IgD-negative memory B cell (primary cell): Measurements from ENCODE around the gene NFATC2IP. TPM values are rescaled to one million over a fixed set of nuclear protein-coding genes. Genes with fewer than 3 reads are reported as not detected.
"Not testable (repeated sequence)": the region's sequence is repeated elsewhere in the genome, so short reads cannot be mapped to it uniquely, and the experiment has no call there.

Experiments used
- H3K27ac Mint-ChIP-seq, 3 donors: one replicate each; pipeline ENCODE4 v1.8.0; 2020 to 2022; ENCODE audit warnings: mild to moderate bottlenecking in 3 of 3, mixed read lengths in 3 of 3, moderate library complexity in 1 of 3
- H3K27me3 Mint-ChIP-seq: one replicate; pipeline ENCODE4 v1.8.0; 2021; ENCODE audit warnings: mixed read lengths
- H3K36me3 Mint-ChIP-seq: one replicate; pipeline ENCODE4 v1.8.0; 2020; ENCODE audit warnings: mild to moderate bottlenecking, mixed read lengths
- H3K4me1 Mint-ChIP-seq, 3 donors: one replicate each; pipeline ENCODE4 v1.8.0; 2020 to 2022; ENCODE audit warnings: mixed read lengths in 3 of 3, mild to moderate bottlenecking in 1 of 3
- H3K4me3 Mint-ChIP-seq, 4 donors: one replicate each; pipeline ENCODE4 v1.8.0; 2020 to 2022; ENCODE audit warnings: mild to moderate bottlenecking in 4 of 4, mixed read lengths in 4 of 4, moderate library complexity in 3 of 4
- H3K9me3 Mint-ChIP-seq, 3 donors: one replicate each; pipeline ENCODE4 v1.8.0; 2020 to 2021; ENCODE audit warnings: mixed read lengths in 3 of 3, mild to moderate bottlenecking in 1 of 3
- polyA plus RNA-seq: library from polyadenylated mRNA; unstranded; fragments of 300-500 nt; fragmentation: Illumina TruSeq; gene quantifications from one replicate; pipeline ENCODE4 v1.2.3, GENCODE V29; 2021

The NFATC2IP gene
- polyA plus RNA-seq, 1 donor from 2014 or later = 29.6 TPM

- H3K9me3 Mint-ChIP-seq = no peaks in the 10 kb centered on the region
- peak within 1 kb of the TSS; percentile 93 to 99 (median 96) for H3K4me3 Mint-ChIP-seq
- peak within 1 kb of the TSS; percentile 94 to 98 (median 97) for H3K27ac Mint-ChIP-seq
- H3K27me3 Mint-ChIP-seq = no peaks in the 10 kb centered on the region
- H3K4me1 Mint-ChIP-seq = peaks cover 10 to 25% (median 19%) of the 10 kb centered on the region in 3 donors
- peaks cover 1% of the 10 kb centered on the region for H3K36me3 Mint-ChIP-seq
Measured at GRCh38 chr16:28974437-28975157, 23.9 kb downstream of the NFATC2IP start, which contains the start of gene SPNS1. Gene SPNS1, plus strand, starts transcription at chr16:28974778. Its CDS starts 374 bp downstream, at chr16:28975152.

DNA sequence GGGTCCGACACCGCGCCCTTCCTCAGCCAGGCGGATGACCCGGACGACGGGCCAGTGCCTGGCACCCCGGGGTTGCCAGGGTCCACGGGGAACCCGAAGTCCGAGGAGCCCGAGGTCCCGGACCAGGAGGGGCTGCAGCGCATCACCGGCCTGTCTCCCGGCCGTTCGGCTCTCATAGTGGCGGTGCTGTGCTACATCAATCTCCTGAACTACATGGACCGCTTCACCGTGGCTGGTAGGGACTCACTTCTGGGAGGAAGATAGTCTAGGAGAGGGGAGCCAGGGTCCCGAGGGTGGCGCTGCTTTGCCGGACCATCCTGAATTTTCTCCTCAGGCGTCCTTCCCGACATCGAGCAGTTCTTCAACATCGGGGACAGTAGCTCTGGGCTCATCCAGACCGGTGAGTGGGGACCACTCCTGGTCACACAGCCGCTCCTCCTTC lies 24.4 kb downstream of the NFATC2IP start:
- peak overlapping the region; percentile 93 to 99 (median 96) for H3K4me3 Mint-ChIP-seq
- peaks cover 10 to 25% (median 19%) of the 10 kb centered on the region in 3 donors for H3K4me1 Mint-ChIP-seq
- no peaks in the 10 kb centered on the region for H3K27me3 Mint-ChIP-seq
- peaks cover 1% of the 10 kb centered on the region for H3K36me3 Mint-ChIP-seq
- H3K27ac Mint-ChIP-seq = peak overlapping the region; percentile 94 to 98 (median 97)
- no peaks in the 10 kb centered on the region for H3K9me3 Mint-ChIP-seq

- Mint-ChIP-seq H3K27me3 (no peaks in the 10 kb centered on the region), H3K4me3 (peak overlapping the region in 2 of 4 donors; percentile 57 to 75), H3K27ac (peak overlapping the region in 2 of 3 donors; percentile 62 to 81), H3K4me1 (peaks cover 11 to 25% (median 19%) of the 10 kb centered on the region in 3 donors), H3K36me3 (peaks cover 8% of the 10 kb centered on the region), H3K9me3 (no peaks in the 10 kb centered on the region)
Measured at GRCh38 chr16:28977703-28978662, 27.2 kb downstream of the NFATC2IP start.

DNA sequence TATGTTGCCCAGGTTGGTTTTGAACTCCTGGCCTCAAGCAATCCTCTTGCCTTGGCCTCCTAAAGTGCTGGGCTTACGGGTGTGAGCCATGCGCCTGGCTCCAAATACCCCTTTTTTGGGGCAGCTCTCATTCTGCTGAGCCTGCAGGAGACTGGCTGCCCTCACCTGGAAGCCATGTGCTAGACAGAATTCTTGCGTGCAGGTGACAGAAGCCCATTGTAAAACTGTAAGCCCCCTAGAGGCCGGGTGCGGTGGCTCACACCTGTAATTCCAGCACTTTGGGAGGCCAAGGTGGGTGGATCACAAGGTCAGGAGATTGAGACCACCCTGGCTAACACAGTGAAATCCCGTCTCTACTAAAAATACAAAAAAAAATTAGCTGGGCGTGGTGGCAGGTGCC lies 29.6 kb downstream of the NFATC2IP start:
- H3K36me3 Mint-ChIP-seq = peaks cover 20% of the 10 kb centered on the region
- H3K4me3 Mint-ChIP-seq, H3K27me3 Mint-ChIP-seq, H3K9me3 Mint-ChIP-seq: not testable (repeated sequence)
- H3K27ac Mint-ChIP-seq = peak overlapping the region in 1 of 3 donors; percentile 58
- peaks cover 12 to 22% (median 16%) of the 10 kb centered on the region in 3 donors for H3K4me1 Mint-ChIP-seq

DNA sequence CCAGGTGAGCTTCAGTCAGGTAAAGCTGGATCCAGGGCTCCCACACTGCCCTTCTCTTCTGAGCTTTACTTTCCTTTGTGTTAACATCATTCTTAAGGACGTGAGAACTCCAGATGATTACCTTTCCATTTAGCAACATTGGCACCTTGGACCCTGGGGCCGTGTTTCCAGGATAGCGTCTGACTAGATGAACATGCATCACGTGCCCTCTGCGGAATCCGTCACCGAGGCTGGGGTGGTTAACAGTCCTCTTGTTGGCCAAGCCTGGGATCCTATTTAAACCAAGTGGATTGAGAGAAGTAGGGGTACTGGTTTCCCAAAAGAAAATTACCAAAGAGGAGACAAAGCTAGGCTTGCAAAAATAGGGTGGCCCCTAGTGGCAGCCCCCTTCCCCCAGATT lies 30.2 kb downstream of the NFATC2IP start:
- peak overlapping the region in 1 of 4 donors; percentile 28 for H3K4me3 Mint-ChIP-seq
- peak overlapping the region in 1 of 3 donors; percentile 58 for H3K27ac Mint-ChIP-seq
- no peaks in the 10 kb centered on the region for H3K27me3 Mint-ChIP-seq
- H3K4me1 Mint-ChIP-seq = peaks cover 10 to 16% (median 12%) of the 10 kb centered on the region in 3 donors
- H3K9me3 Mint-ChIP-seq = no peaks in the 10 kb centered on the region
- H3K36me3 Mint-ChIP-seq = peaks cover 19% of the 10 kb centered on the region

GRCh38 chr16:28981517-28981916 lies 30.8 kb downstream of the NFATC2IP start:
- no peak overlapping the region for H3K4me3 Mint-ChIP-seq
- H3K9me3 Mint-ChIP-seq = no peaks in the 10 kb centered on the region
- H3K36me3 Mint-ChIP-seq = peaks cover 19% of the 10 kb centered on the region
- H3K27ac Mint-ChIP-seq = no peak overlapping the region
- no peaks in the 10 kb centered on the region for H3K27me3 Mint-ChIP-seq
- peaks cover 7 to 13% (median 9%) of the 10 kb centered on the region in 3 donors for H3K4me1 Mint-ChIP-seq

GRCh38 chr16:28982418-28982817 lies 31.7 kb downstream of the NFATC2IP start:
- H3K27me3 Mint-ChIP-seq = no peaks in the 10 kb centered on the region
- H3K36me3 Mint-ChIP-seq = peaks cover 22% of the 10 kb centered on the region
- H3K4me1 Mint-ChIP-seq = peaks cover 8 to 10% (median 10%) of the 10 kb centered on the region in 3 donors
- peak overlapping the region in 1 of 3 donors; percentile 16 for H3K27ac Mint-ChIP-seq
- peaks cover 0 to 5% (median 0%) of the 10 kb centered on the region in 3 donors for H3K9me3 Mint-ChIP-seq
- H3K4me3 Mint-ChIP-seq = no peak overlapping the region

GRCh38 chr16:28982949-28983348 lies 32.2 kb downstream of the NFATC2IP start:
- Mint-ChIP-seq H3K36me3 (peaks cover 22% of the 10 kb centered on the region), H3K27ac (peak overlapping the region in 1 of 3 donors; percentile 16), H3K4me3 (no peak overlapping the region), H3K9me3 (peaks cover 0 to 5% (median 0%) of the 10 kb centered on the region in 3 donors), H3K4me1 (peaks cover 6 to 10% (median 8%) of the 10 kb centered on the region in 3 donors), H3K27me3 (no peaks in the 10 kb centered on the region)

DNA sequence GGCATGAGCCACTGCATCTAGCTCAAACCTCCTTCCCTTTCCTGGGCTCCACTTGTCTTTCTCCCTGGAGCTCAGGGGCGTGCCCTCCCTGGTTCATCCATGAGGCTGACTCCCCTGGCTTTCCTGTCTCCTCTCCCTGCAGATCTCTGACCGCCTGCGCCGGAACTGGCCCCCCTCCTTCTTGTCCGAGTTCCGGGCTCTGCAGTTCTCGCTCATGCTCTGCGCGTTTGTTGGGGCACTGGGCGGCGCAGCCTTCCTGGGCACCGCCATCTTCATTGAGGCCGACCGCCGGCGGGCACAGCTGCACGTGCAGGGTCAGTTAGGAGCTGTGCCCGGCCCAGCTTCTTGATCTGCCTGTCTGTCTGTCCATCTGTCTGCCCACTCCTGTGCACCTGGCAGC lies 32.9 kb downstream of the NFATC2IP start:
- Mint-ChIP-seq H3K27me3 (no peaks in the 10 kb centered on the region), H3K36me3 (peaks cover 22% of the 10 kb centered on the region), H3K4me1 (peaks cover 6 to 8% (median 7%) of the 10 kb centered on the region in 3 donors), H3K27ac (no peak overlapping the region), H3K9me3 (peaks cover 0 to 5% (median 0%) of the 10 kb centered on the region in 3 donors), H3K4me3 (no peak overlapping the region)

DNA sequence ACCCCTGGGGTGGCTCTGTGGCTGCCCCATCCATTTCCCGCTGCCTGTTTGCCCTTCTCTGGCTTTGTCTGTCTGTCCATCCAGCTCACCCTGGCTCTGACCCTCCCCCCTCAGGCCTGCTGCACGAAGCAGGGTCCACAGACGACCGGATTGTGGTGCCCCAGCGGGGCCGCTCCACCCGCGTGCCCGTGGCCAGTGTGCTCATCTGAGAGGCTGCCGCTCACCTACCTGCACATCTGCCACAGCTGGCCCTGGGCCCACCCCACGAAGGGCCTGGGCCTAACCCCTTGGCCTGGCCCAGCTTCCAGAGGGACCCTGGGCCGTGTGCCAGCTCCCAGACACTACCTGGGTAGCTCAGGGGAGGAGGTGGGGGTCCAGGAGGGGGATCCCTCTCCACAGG lies 33.4 kb downstream of the NFATC2IP start:
- Mint-ChIP-seq H3K4me1 (peaks cover 6 to 8% (median 6%) of the 10 kb centered on the region in 3 donors), H3K36me3 (peaks cover 23% of the 10 kb centered on the region), H3K4me3 (no peak overlapping the region), H3K9me3 (peaks cover 0 to 5% (median 0%) of the 10 kb centered on the region in 3 donors), H3K27ac (no peak overlapping the region), H3K27me3 (no peaks in the 10 kb centered on the region)

- Mint-ChIP-seq H3K36me3 (peaks cover 26% of the 10 kb centered on the region), H3K9me3 (peaks cover 0 to 5% (median 0%) of the 10 kb centered on the region in 3 donors), H3K4me1 (peaks cover 6 to 8% (median 6%) of the 10 kb centered on the region in 3 donors), H3K27me3 (no peaks in the 10 kb centered on the region), H3K4me3 (peak within 1 kb of the TSS in 3 of 4 donors; percentile 65 to 84 (median 78)), H3K27ac (peak within 1 kb of the TSS in 1 of 3 donors; percentile 95)
Measured at GRCh38 chr16:28984619-28985135, 33.9 kb downstream of the NFATC2IP start, which contains the start of gene LAT. Gene LAT, plus strand, starts transcription at chr16:28985052. Its CDS starts 366 bp downstream, at chr16:28985418.

DNA sequence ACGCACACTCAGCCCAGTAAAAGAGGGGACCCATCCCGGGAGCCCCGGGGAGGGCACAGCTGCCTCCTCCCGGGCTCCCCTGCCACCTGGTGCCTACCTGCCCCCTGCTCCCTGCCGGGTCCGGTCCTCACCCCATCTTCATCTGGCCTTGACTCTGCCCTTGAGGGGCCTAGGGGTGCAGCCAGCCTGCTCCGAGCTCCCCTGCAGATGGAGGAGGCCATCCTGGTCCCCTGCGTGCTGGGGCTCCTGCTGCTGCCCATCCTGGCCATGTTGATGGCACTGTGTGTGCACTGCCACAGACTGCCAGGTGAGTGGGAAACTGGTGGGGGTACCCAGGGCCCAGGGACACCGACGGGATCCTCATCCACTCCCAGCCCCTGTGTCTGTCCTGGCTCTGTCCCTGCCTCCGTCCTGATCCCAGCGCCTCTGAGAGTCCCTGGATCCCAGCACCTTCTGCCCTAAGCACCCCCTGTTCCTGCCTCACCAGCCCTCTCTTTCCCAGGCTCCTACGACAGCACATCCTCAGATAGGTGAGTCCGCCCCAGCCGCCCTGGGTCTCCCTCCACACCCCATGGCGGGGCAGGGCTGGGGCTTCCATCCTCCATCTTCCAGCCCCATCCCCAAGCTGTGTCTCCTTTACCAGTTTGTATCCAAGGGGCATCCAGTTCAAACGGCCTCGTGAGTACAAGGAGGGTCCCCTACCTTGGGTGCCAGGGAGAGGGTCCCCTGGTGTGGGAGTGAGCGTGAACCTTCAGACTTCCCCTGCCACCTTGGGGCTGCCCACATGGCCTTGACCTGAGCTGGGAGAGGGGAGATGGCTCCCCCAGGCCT lies 34.7 kb downstream of the NFATC2IP start:
- H3K27ac Mint-ChIP-seq = peak overlapping the region in 1 of 3 donors; percentile 95
- H3K27me3 Mint-ChIP-seq = no peaks in the 10 kb centered on the region
- H3K4me1 Mint-ChIP-seq = peaks cover 6 to 8% (median 6%) of the 10 kb centered on the region in 3 donors
- H3K36me3 Mint-ChIP-seq = peaks cover 27% of the 10 kb centered on the region
- H3K4me3 Mint-ChIP-seq = peak overlapping the region in 3 of 4 donors; percentile 65 to 84 (median 78)
- peaks cover 0 to 5% (median 0%) of the 10 kb centered on the region in 3 donors for H3K9me3 Mint-ChIP-seq

- Mint-ChIP-seq H3K27me3 (no peaks in the 10 kb centered on the region), H3K4me1 (peaks cover 6 to 8% (median 6%) of the 10 kb centered on the region in 3 donors), H3K4me3 (peak overlapping the region in 1 of 4 donors; percentile 78), H3K27ac (no peak overlapping the region), H3K36me3 (peaks cover 22% of the 10 kb centered on the region), H3K9me3 (peaks cover 0 to 5% (median 0%) of the 10 kb centered on the region in 3 donors)
Measured at GRCh38 chr16:28986046-28986445, 35.3 kb downstream of the NFATC2IP start.
